ENCODE data around the gene UBC.

Gene UBC

DNA sequence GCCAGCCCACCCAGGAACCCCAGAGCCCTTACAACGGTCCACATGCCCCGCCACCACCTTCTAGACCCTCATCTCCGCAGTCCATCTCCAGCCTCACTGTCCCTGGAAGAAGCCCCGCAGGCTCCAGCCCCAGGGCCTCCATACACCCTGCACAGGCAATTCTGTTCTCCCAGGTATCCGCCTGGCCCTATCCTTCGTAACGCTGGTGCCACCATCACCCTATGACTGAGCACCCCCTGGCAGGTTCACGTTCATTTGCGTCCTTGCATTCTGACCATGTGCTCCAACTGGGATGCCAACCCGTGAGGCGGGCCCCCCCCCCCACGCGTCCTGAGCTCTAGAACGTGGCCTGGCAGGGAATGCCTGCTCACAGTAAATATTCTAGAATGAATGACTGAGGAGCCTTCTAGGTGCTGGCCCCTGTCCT, 50.1 kb downstream of the UBC start:
- DNase-seq (ENCODE audit: low read depth) = no peak

DNA sequence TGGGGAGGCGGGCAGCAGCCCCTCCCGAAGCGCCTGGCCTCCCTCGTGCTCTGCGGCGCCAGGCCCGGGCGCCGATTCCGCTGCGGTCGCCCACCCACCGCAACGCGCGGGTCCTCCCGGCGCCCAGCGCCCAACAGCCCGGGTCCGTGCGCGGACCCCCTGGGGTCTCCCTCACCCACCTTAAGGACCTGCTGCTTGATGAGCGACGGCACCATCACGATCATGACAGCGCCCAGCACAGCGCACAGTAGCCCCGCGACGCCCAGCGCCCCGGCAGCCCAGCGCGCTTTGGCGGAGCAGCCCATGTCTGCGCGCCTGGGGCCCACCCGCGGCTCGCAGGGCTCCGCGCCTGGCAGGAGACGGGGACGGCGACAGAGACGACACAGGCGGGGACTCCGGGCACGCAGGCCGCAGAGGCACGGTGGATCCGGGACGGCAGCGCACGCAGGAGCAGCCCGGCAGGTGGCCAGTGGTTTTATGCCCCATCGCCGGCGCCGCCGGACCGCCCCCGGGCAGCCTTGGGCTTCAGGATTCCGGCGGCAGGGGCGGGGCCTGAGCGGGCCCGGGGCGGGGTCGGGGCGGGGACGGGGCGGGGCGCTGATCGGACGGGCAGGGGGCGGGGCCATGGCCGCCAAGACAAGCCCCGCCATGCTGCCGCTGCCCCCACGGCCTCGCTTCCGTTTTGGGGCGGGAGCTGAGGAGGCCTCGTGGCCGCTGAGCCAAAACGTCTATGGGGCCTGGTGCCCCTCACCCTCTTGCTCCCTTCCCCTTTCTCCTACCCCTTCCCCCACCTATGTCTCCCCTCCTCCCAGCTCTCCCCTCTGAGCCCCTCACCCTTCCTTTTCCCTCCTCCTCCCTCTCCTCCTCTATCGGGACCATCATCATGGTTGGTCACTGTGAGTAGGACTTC, 50.8 kb downstream of the UBC start, which contains the start of gene SCARB1:
TSS of gene SCARB1 (minus strand) at position 449 of the 910 bp plus-strand sequence. CDS start at position 305, 144 bp downstream.
- peak; percentile 73 for DNase-seq (ENCODE audit: low read depth)

DNA sequence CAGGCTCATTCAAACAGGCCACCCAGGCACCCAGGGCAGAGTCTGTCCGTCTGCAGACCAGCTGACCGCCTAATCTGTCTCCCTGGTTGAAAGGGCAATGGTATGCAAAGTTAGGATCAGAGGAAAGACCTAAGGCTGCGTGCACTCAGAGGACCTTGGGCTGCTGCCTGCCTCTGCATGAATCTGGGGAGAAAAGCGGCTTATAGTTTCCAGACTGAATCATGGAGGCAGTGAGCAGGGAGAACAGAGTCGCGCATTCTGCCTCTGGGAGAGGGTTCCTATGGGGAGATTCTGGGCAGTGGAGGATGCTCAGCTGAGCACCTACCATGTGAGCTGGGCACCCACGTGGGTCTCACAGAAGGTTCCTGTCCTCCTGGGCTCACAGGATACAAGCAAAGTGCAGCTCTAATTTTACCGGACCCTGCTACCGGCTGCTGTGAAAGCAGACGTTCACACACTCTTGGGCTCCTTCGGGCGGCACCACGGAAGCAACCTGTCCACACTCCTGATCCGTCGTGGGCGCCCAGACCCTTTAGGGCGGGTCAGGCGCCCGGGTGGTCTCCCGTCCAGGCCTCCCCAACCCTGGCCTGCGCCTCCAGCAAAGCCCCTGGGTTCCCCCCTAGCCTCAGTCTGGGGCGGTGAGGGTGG, 51.6 kb downstream of the UBC start:
- no peak for DNase-seq (ENCODE audit: low read depth)

DNA sequence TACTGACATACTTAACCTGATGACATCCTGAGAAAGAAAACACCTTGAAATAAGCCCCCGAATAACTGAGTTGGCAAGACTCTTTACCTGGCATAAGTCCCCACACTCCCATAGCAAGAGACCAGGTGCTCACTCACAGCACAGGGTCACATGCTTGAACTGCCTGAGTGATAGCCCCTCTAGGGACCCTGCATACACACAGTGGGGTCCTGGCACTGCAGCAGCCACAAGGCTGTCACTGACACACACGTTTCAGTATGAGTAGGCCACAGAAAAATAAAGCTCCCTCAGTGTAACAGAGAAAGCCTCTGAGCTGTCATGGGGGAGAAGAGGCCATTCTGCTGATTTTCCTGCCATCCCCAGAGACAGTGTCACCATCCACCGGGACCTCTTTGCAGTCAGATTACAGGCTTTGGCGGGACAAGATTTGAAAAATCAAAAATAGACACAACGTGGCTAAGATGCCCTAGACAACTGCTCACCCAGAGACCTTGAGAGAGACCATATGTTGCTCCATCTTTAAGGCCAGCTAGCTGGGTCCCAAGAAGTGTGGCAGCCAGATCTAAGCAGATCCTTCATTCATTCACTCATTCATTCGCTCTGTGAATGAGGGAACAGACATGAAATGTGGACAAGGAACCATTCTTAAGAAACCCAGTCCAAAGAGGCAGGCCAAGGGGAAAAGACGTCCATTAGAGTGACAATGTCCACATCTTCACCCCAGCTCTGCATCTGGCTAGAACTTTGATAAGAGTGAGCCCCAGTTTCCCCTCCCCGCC, 52.4 kb downstream of the UBC start:
- DNase-seq (ENCODE audit: low read depth) = no peak

Measured in activated T-helper 9 cell treated with anti-CD3 and anti-CD28 coated beads, Interleukin-2, amount 50 U/mL, for 16 hours (primary cell).